Keratinocyte (primary cell): ENCODE data around the gene PPP1R3F. TPM values are rescaled to one million over a fixed set of nuclear protein-coding genes. Genes with fewer than 3 reads are reported as not detected.

ENCODE experiments used
- DNase-seq: peaks from one replicate; pipeline ENCODE4 v3.0.0-alpha.2; 2011; ENCODE audit warnings: low read depth, missing footprints, low spot score
- FAIRE-seq: peaks from 2 replicates; lab custom pipeline; 2011; peaks lifted over from hg19 to GRCh38; lab: Jason Lieb, UNC
- H2AFZ ChIP-seq: 2 replicates; pipeline ENCODE4 v1.6.0; 2012; ENCODE audit warnings: low read length, control low read depth, inconsistent platforms; ENCODE audit not compliant: control insufficient read depth
- H3K27ac ChIP-seq: 2 replicates; pipeline ENCODE4 v1.5.1; 2011; ENCODE audit warnings: low read length; ENCODE audit not compliant: control insufficient read depth, insufficient read depth
- H3K27me3 ChIP-seq: 3 replicates; pipeline ENCODE4 v1.6.0; 2011; ENCODE audit warnings: low read length; ENCODE audit not compliant: control insufficient read depth, insufficient read depth; ENCODE audit errors: extremely low read depth
- H3K36me3 ChIP-seq, 2 experiments: 2 replicates in 1 of 2; 3 replicates in 1 of 2; pipeline ENCODE4 v1.5.1; 2011; ENCODE audit warnings: low read length in 2 of 2, mild to moderate bottlenecking in 1 of 2; ENCODE audit not compliant: control insufficient read depth in 2 of 2, insufficient read depth in 2 of 2; ENCODE audit errors: extremely low read depth in 1 of 2
- H3K4me1 ChIP-seq: 3 replicates; pipeline ENCODE4 v1.5.1; 2011; ENCODE audit warnings: low read length; ENCODE audit not compliant: control insufficient read depth, insufficient read depth; ENCODE audit errors: extremely low read depth
- H3K4me2 ChIP-seq: 3 replicates; pipeline ENCODE4 v1.6.0; 2011; ENCODE audit warnings: low read depth, low read length; ENCODE audit not compliant: control insufficient read depth, insufficient read depth; ENCODE audit errors: extremely low read depth
- H3K4me3 ChIP-seq, 3 experiments: fragments of 200-600 bp in 1 of 3; sonication (generic) in 1 of 3; 2 replicates in 2 of 3; 3 replicates in 1 of 3; pipeline ENCODE4 v1.5.1; 2011 to 2016; ENCODE audit warnings: low read length in 3 of 3, mild to moderate bottlenecking in 3 of 3, control low read depth in 2 of 3, inconsistent platforms in 1 of 3, low read depth in 1 of 3, mixed read lengths in 1 of 3, mixed run types in 1 of 3, moderate library complexity in 1 of 3; ENCODE audit not compliant: control insufficient read depth in 2 of 3, insufficient read depth in 2 of 3; ENCODE audit errors: extremely low read depth in 1 of 3
- H3K79me2 ChIP-seq: 2 replicates; pipeline ENCODE4 v1.6.0; 2012; ENCODE audit warnings: low read length; ENCODE audit not compliant: control insufficient read depth, insufficient read depth
- H3K9ac ChIP-seq: 3 replicates; pipeline ENCODE4 v1.6.0; 2011; ENCODE audit warnings: low read length; ENCODE audit not compliant: control insufficient read depth, insufficient read depth; ENCODE audit errors: extremely low read depth
- H3K9me1 ChIP-seq: 3 replicates; pipeline ENCODE4 v1.6.0; 2011; ENCODE audit warnings: low read length; ENCODE audit not compliant: control insufficient read depth, insufficient read depth; ENCODE audit errors: extremely low read depth
- H3K9me3 ChIP-seq: 2 replicates; pipeline ENCODE4 v1.5.1; 2012; ENCODE audit warnings: low read depth, low read length; ENCODE audit not compliant: control insufficient read depth
- H4K20me1 ChIP-seq: 3 replicates; pipeline ENCODE4 v1.6.0; 2011; ENCODE audit warnings: low read length; ENCODE audit not compliant: control insufficient read depth, insufficient read depth; ENCODE audit errors: extremely low read depth
- CTCF ChIP-seq, 3 experiments: IDR thresholded peaks in 1 of 3; conservative IDR thresholded peaks in 1 of 3; optimal IDR thresholded peaks in 1 of 3; 2 replicates in 2 of 3; 3 replicates in 1 of 3; pipeline versions ENCODE3 to v1.5.1; 2011; ENCODE audit warnings: low read length in 3 of 3, mild to moderate bottlenecking in 3 of 3, moderate library complexity in 2 of 3, control low read depth in 1 of 3, inconsistent platforms in 1 of 3; ENCODE audit not compliant: insufficient read depth in 2 of 3; ENCODE audit errors: extremely low read depth in 1 of 3
- EZH2 ChIP-seq: IDR thresholded peaks from one replicate; pipeline ENCODE4 v1.6.1; 2012; ENCODE audit warnings: inconsistent platforms, mild to moderate bottlenecking, low read length, moderate library complexity
- dilution Hi-C: fragments of 300-500 bp; cut with MboI; formaldehyde crosslinking; loops from one replicate; pipeline ENCODE4 v1.7.0; 2020; ENCODE audit warnings: low sequenced_read_pairs; ENCODE audit not compliant: extremely low pct_ligation_motif_present
- polyA plus RNA-seq, 5 experiments: library from polyadenylated mRNA; depleted of rRNA in 3 of 5; stranded (reverse) in 3 of 5; stranded (forward) in 1 of 5; unstranded in 1 of 5; fragments of >200 nt; gene quantifications; 1 replicate in 1 of 5; 2 replicates in 3 of 5; 3 replicates in 1 of 5; pipeline versions ENCODE4 v1.2.1 to v1.2.3, GENCODE V29; 2011 to 2012; ENCODE audit warnings: missing spikeins in 2 of 5, low read depth in 1 of 5, low replicate concordance in 1 of 5

The PPP1R3F gene
- polyA plus RNA-seq, 1 donor (not counting 4 experiments of a cell fraction or from before 2014, with no cell fraction given), result 0.29 TPM

- Histone ChIP-seq H3K36me3 (no peaks in the 10 kb centered on the region), H3K9ac (no peak overlapping the region), H2AFZ (no peak overlapping the region), H3K79me2 (no peaks in the 10 kb centered on the region), H3K4me1 (no peaks in the 10 kb centered on the region), H3K9me3 (no peaks in the 10 kb centered on the region), H3K9me1 (no peaks in the 10 kb centered on the region), H3K4me2 (no peak overlapping the region), H3K27ac (no peak overlapping the region), H3K4me3 (no peak overlapping the region), H4K20me1 (no peaks in the 10 kb centered on the region), H3K27me3 (no peaks in the 10 kb centered on the region)
- dilution Hi-C loops, result no loop called here
- TF ChIP-seq EZH2 (no peak), CTCF (optimal IDR thresholded peaks at IDR 0.05 in 1 of 3, IDR thresholded peaks at IDR 0.05 in 1 of 3, conservative IDR thresholded peaks at IDR 0.05 in 1 of 3; ENCODE audit: extremely low read depth in 1 of 3, insufficient read depth in 2 of 3, low read length in 3 of 3) (no peak)
- FAIRE-seq (no peak), DNase-seq (no peak)
These were observed 17.0 kb downstream of the PPP1R3F start for GRCh38 chrX:49286581-49286980.

GRCh38 chrX:49287665-49288064 is 18.1 kb downstream of the PPP1R3F start:
- no peaks in the 10 kb centered on the region for H3K9me3 ChIP-seq
- TF ChIP-seq CTCF (optimal IDR thresholded peaks at IDR 0.05 in 1 of 3, IDR thresholded peaks at IDR 0.05 in 1 of 3, conservative IDR thresholded peaks at IDR 0.05 in 1 of 3; ENCODE audit: extremely low read depth in 1 of 3, insufficient read depth in 2 of 3, low read length in 3 of 3), result no peak
- TF ChIP-seq EZH2, result no peak
- DNase-seq (no peak), FAIRE-seq (no peak)
- H3K36me3 ChIP-seq, result no peaks in the 10 kb centered on the region
- no peak overlapping the region for H2AFZ ChIP-seq
- no peak overlapping the region for H3K27ac ChIP-seq
- H3K4me1 ChIP-seq, result no peaks in the 10 kb centered on the region
- dilution Hi-C loops, result no loop called here
- no peak overlapping the region for H3K4me2 ChIP-seq
- H4K20me1 ChIP-seq, result no peaks in the 10 kb centered on the region
- H3K4me3 ChIP-seq, result no peak overlapping the region
- no peak overlapping the region for H3K9ac ChIP-seq
- H3K27me3 ChIP-seq, result no peaks in the 10 kb centered on the region
- H3K79me2 ChIP-seq, result no peaks in the 10 kb centered on the region
- H3K9me1 ChIP-seq, result no peaks in the 10 kb centered on the region
